NT2/D1 (cell line): Measurements from ENCODE around the gene ADGRG2.

Experiments used
- SUZ12 ChIP-seq: IDR thresholded peaks from 2 replicates; pipeline ENCODE4 v1.6.1; 2011; ENCODE audit not compliant: insufficient read length, insufficient read depth; ENCODE audit errors: extremely low read depth
- YY1 ChIP-seq: IDR thresholded peaks from 2 replicates; pipeline ENCODE4 v1.6.1; 2011; ENCODE audit not compliant: insufficient read length, insufficient read depth
- ZNF274 ChIP-seq: IDR thresholded peaks from 2 replicates; pipeline ENCODE4 v1.6.1; 2011; ENCODE audit warnings: mild to moderate bottlenecking, low read depth, low read length

- TF ChIP-seq YY1 (no peak), SUZ12 (no peak), ZNF274 (no peak)
These were observed 125.7 kb downstream of the ADGRG2 start for GRCh38 chrX:18996536-18996935.
